IPS-18a (cell line): ENCODE results near the gene HNRNPC.

Experiments
- H3K27ac ChIP-seq: one replicate; pipeline ENCODE4 v1.5.1; 2013; ENCODE audit warnings: low read length
- H3K27me3 ChIP-seq: one replicate; pipeline ENCODE4 v1.6.1; 2013; ENCODE audit warnings: mild to moderate bottlenecking, low read length; ENCODE audit not compliant: control insufficient read depth, insufficient read depth
- H3K36me3 ChIP-seq: one replicate; pipeline ENCODE4 v1.6.1; 2013; ENCODE audit warnings: low read depth, low read length; ENCODE audit not compliant: control insufficient read depth
- H3K4me1 ChIP-seq: one replicate; pipeline ENCODE4 v1.6.1; 2013; ENCODE audit warnings: low read depth, low read length; ENCODE audit not compliant: control insufficient read depth
- H3K4me3 ChIP-seq: one replicate; pipeline ENCODE4 v1.5.1; 2013; ENCODE audit warnings: low read length
- H3K9ac ChIP-seq: one replicate; pipeline ENCODE4 v1.6.1; 2013; ENCODE audit warnings: mild to moderate bottlenecking, low read length, moderate library complexity
- H3K9me3 ChIP-seq: one replicate; pipeline ENCODE4 v1.6.1; 2013; ENCODE audit warnings: low read depth, low read length; ENCODE audit not compliant: control insufficient read depth

The HNRNPC gene

GRCh38 chr14:21205678-21206581, 63.3 kb downstream of the HNRNPC start:
- Histone ChIP-seq H3K4me3 (no peak overlapping the region), H3K27ac (no peak overlapping the region), H3K9me3 (no peaks in the 10 kb centered on the region), H3K27me3 (no peaks in the 10 kb centered on the region), H3K4me1 (peaks cover 26% of the 10 kb centered on the region), H3K36me3 (peaks cover 40% of the 10 kb centered on the region), H3K9ac (no peak overlapping the region)

GRCh38 chr14:21205026-21205677, 64.1 kb downstream of the HNRNPC start:
- H3K4me3 ChIP-seq: no peak overlapping the region
- H3K27ac ChIP-seq: no peak overlapping the region
- H3K27me3 ChIP-seq: no peaks in the 10 kb centered on the region
- H3K36me3 ChIP-seq: peaks cover 37% of the 10 kb centered on the region
- peaks cover 26% of the 10 kb centered on the region for H3K4me1 ChIP-seq
- H3K9ac ChIP-seq: no peak overlapping the region
- H3K9me3 ChIP-seq: no peaks in the 10 kb centered on the region

GRCh38 chr14:21204167-21205025, 64.8 kb downstream of the HNRNPC start:
- Histone ChIP-seq H3K27ac (no peak overlapping the region), H3K36me3 (peaks cover 29% of the 10 kb centered on the region), H3K4me3 (no peak overlapping the region), H3K27me3 (no peaks in the 10 kb centered on the region), H3K4me1 (peaks cover 25% of the 10 kb centered on the region), H3K9me3 (no peaks in the 10 kb centered on the region), H3K9ac (no peak overlapping the region)

- Histone ChIP-seq H3K4me3 (no peak overlapping the region), H3K36me3 (peaks cover 21% of the 10 kb centered on the region), H3K4me1 (peaks cover 21% of the 10 kb centered on the region), H3K9ac (no peak overlapping the region), H3K9me3 (no peaks in the 10 kb centered on the region), H3K27me3 (no peaks in the 10 kb centered on the region), H3K27ac (no peak overlapping the region)
Measured at GRCh38 chr14:21203470-21204166, 65.6 kb downstream of the HNRNPC start.

- Histone ChIP-seq H3K4me3 (no peak overlapping the region), H3K27me3 (no peaks in the 10 kb centered on the region), H3K36me3 (peaks cover 12% of the 10 kb centered on the region), H3K27ac (no peak overlapping the region), H3K9me3 (no peaks in the 10 kb centered on the region), H3K4me1 (peaks cover 20% of the 10 kb centered on the region), H3K9ac (no peak overlapping the region)
Measured at GRCh38 chr14:21202463-21203358, 66.5 kb downstream of the HNRNPC start.

GRCh38 chr14:21201732-21202462, 67.3 kb downstream of the HNRNPC start:
- Histone ChIP-seq H3K27ac (no peak overlapping the region), H3K9ac (no peak overlapping the region), H3K27me3 (no peaks in the 10 kb centered on the region), H3K4me1 (peaks cover 14% of the 10 kb centered on the region), H3K36me3 (peaks cover 4% of the 10 kb centered on the region), H3K4me3 (no peak overlapping the region), H3K9me3 (no peaks in the 10 kb centered on the region)

GRCh38 chr14:21200752-21201461, 68.3 kb downstream of the HNRNPC start:
- Histone ChIP-seq H3K27ac (no peak overlapping the region), H3K36me3 (no peaks in the 10 kb centered on the region), H3K4me3 (no peak overlapping the region), H3K4me1 (peaks cover 10% of the 10 kb centered on the region), H3K9me3 (no peaks in the 10 kb centered on the region), H3K27me3 (no peaks in the 10 kb centered on the region), H3K9ac (no peak overlapping the region)

GRCh38 chr14:21199611-21200560, 69.4 kb downstream of the HNRNPC start:
- H3K4me1 ChIP-seq: peaks cover 10% of the 10 kb centered on the region
- H3K36me3 ChIP-seq: no peaks in the 10 kb centered on the region
- no peaks in the 10 kb centered on the region for H3K27me3 ChIP-seq
- H3K9me3 ChIP-seq: no peaks in the 10 kb centered on the region
- no peak overlapping the region for H3K4me3 ChIP-seq
- no peak overlapping the region for H3K27ac ChIP-seq
- H3K9ac ChIP-seq: no peak overlapping the region
